ENCODE results near the gene ATG16L2.

- TF ChIP-seq CTCF (IDR thresholded peaks at IDR 0.05): no peak
- TF ChIP-seq POLR2A (IDR thresholded peaks at IDR 0.05): no peak
Observed at GRCh38 chr11:72850832-72851231, 36.6 kb downstream of the ATG16L2 start.

Measured in esophagus squamous epithelium (tissue), 4 donors.